OCI-LY7 (cell line): ENCODE results near the gene OARD1.

Experiments used
- EZH2phosphoT487 ChIP-seq: fragments of 200-600 bp; sonication (generic); IDR thresholded peaks from 2 replicates; pipeline ENCODE4 v1.6.1; 2018; ENCODE audit warnings: low read depth, borderline replicate concordance, mild to moderate bottlenecking, mixed run types, antibody characterized with exemption, low read length, moderate library complexity, mixed read lengths
- TF ChIP-seq, protein P1 (sequence below): fragments of 200-600 bp; sonication (generic); conservative IDR thresholded peaks from 2 replicates; pipeline ENCODE4 v1.5.1; 2014; ENCODE audit warnings: mild to moderate bottlenecking, antibody characterized with exemption, low read length, moderate library complexity, mixed read lengths

DNA sequence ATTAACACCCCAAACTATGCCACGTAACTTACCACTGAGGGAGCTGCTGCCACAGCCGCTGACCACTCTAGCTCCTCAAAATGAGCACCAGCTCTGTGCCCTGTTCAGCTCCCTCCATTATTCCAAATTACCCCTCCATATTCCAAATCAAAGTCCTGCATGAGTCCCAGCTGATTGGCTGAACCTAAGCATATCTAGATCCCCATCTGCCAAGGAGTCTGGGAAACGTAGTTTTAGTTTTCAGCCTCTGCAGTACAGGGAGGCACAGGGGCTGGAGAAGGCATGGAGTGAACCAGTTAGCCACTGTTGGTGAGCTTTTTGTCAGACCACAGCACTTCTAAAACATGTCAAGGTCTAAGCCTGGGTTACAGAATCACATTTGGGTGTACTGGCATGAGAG is 49.0 kb downstream of the OARD1 start:
- TF ChIP-seq, protein P1, sequence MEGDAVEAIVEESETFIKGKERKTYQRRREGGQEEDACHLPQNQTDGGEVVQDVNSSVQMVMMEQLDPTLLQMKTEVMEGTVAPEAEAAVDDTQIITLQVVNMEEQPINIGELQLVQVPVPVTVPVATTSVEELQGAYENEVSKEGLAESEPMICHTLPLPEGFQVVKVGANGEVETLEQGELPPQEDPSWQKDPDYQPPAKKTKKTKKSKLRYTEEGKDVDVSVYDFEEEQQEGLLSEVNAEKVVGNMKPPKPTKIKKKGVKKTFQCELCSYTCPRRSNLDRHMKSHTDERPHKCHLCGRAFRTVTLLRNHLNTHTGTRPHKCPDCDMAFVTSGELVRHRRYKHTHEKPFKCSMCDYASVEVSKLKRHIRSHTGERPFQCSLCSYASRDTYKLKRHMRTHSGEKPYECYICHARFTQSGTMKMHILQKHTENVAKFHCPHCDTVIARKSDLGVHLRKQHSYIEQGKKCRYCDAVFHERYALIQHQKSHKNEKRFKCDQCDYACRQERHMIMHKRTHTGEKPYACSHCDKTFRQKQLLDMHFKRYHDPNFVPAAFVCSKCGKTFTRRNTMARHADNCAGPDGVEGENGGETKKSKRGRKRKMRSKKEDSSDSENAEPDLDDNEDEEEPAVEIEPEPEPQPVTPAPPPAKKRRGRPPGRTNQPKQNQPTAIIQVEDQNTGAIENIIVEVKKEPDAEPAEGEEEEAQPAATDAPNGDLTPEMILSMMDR, result no peak
- no peak for TF ChIP-seq EZH2phosphoT487
